Activated T-helper 9 cell treated with anti-CD3 and anti-CD28 coated beads, Interleukin-2, amount 50 U/mL, for 16 hours (primary cell): ENCODE results near the gene AVEN.

Source experiments
- DNase-seq: peaks from one replicate; pipeline ENCODE4 v3.0.0-alpha.2; 2020; ENCODE audit warnings: low read depth

The AVEN gene

DNA sequence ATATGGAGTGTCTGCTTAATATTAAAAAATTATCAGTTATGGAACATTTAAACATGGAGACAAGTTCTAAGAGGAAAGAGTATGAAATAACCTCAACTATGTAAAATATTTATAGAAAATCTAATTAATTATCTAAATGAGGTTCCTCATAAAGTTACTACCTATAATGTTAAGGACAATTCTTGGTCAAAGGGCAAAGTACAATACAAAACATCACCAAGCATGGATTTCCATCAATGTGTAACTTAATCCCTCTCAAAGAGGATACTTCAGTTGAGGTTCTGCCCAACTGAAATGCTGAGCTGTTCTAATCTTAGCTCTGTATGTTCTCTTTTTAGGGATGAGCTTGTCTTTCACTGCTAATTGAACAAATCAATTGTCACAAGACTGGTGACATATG is 126.7 kb downstream of the AVEN start:
- no peak for DNase-seq

DNA sequence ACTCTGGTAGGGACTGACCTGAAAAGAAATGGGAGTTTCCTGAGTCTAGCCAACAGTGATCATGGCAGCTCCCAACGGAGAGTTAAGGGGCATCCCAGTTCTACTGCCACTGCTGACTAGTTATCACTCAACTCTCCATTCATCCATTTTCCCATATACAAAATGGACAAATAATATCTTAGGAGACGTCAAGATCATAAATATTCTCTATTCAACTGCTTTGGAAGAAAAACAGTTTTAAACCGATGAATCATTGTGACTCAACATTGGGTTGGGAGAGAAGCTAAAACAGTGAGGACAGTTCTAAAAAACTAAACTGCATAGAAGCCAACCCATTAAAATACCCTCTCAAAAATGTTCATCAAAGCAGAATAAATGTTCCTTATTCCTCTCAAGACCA is 128.3 kb downstream of the AVEN start:
- DNase-seq, result no peak

DNA sequence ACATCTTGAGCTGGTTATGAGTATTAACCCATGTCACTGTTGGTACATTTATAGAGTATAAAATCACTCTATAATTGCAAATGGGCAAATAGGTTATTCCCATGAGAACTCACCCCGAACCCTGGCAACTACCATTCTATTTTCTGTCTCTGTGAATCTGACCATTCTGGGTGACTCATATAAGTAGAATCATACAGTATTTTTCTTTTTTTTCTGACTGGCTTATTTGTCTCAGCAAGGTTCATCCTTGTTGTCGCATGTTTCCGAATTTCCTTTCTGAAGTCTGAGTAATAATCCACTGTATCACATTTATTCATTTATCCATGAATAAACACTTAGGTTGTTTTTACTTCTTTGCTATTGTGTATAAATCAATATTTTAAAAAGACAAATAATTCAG is 130.6 kb downstream of the AVEN start:
- DNase-seq, result no peak

DNA sequence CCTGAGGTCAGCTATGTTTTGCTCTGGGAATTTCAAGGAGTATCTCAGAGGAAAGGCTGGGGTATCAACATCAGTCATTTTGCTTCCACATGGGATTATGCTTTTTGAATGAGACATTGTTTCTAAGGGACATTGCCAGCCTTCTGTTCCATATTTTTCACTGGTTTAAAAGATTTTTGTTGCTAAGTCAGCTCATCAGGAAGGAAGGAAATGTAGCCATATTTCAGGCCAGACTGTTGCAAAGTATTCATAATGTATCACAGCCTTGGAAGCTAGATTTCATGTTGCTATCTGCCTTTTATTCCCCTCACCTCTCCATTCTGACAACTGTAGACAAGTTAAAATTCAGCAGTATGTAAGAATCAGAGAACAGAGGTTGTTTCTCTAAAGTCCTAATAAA is 131.7 kb downstream of the AVEN start:
- DNase-seq, result no peak

DNA sequence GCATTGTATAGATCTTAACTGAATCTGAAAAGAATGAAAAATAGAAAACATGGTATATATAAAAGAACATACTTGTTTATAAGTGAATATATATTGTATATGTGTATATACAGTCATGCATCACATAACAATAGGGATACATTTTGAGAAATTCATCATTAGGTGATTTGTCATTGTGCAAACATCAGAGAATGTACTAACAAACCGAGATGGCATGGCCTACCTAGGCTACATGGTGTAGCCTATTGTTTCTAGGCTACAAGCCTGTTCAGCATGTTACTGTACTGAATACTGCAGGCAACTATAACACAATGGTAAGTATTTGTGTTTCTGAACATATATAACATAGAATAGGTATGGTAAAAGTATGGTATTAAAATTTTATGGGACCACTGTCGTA is 135.3 kb downstream of the AVEN start:
- no peak for DNase-seq

DNA sequence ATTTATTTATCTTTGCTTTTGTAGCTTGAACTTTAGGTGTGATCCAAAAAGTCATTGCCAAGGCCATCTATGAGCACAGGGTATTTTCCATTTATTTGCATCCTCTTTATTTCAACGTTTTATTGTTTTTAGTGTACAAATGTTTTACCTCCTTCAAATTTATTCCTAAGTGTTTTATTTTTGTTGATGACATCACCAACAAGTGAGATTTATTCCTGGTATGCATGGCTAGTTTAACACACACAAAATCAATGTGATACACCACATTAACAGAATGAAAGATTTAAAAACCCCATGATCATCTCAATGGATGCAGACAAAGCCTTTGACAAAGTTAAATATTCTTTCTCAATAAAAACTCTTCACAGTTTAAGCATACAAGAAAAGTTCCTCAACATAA is 137.0 kb downstream of the AVEN start:
- DNase-seq, result no peak

DNA sequence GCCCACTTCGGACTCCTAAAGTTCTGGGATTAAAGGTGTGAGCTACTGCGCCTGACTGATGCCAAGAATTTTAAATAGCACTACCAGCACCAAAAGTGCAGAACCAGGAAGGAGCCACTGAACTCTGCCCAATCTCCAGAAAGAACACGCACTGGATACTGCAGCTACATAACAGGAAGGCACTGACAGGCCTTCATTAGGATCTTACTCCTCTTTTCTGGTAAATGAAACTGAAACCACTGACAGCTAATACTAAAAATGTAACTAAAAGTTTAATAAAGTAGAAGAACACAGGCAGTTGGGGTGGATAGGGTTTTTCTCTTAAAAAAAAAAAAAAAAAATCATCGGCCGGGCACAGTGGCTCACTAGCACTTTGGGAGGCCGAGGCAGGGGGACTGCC is 144.8 kb downstream of the AVEN start:
- no peak for DNase-seq

- no peak for DNase-seq
Measured at GRCh38 chr15:33888176-33888575, 150.8 kb downstream of the AVEN start.

GRCh38 chr15:33882921-33883320 is 156.1 kb downstream of the AVEN start:
- no peak for DNase-seq

DNA sequence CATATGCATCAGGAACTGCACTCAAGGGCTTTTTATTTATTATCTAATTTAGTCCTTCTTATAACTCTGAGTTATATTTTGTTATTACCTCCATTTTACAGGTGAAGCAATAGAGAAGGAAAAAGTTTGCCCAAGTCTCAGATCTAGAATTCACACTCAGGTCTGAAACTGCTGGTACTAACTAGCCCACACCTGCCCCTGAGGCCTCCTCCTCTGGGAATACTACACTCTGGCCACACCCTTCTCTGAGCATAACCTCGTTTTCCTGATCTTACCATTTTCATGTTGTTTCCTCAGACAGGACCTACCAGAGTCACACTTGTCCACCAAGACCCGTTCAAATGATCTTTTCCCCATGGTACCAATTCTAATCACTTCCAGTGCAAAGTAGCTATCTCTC is 164.8 kb downstream of the AVEN start:
- no peak for DNase-seq

- DNase-seq, result no peak
Measured at GRCh38 chr15:33872416-33873106, 166.4 kb downstream of the AVEN start.

DNA sequence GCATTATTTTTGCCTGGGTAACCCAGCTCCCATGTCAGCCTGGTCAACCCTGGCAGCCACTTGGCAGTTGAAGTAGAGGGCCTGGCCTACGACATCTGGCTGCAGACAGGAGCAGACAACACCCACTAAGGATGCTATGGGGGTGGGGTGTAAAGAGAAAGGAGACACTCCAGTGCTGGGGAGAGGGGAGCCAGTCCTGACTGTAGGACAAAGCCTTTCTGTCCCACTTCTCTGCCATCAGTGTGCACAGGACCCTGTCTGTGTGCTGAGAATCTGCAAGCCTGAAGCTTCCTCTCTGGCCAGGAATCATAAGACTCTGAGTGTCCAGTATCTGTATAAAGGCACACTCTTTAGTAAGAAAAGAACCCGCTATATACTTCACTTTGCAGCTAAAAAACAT is 167.0 kb downstream of the AVEN start:
- DNase-seq, result no peak

DNA sequence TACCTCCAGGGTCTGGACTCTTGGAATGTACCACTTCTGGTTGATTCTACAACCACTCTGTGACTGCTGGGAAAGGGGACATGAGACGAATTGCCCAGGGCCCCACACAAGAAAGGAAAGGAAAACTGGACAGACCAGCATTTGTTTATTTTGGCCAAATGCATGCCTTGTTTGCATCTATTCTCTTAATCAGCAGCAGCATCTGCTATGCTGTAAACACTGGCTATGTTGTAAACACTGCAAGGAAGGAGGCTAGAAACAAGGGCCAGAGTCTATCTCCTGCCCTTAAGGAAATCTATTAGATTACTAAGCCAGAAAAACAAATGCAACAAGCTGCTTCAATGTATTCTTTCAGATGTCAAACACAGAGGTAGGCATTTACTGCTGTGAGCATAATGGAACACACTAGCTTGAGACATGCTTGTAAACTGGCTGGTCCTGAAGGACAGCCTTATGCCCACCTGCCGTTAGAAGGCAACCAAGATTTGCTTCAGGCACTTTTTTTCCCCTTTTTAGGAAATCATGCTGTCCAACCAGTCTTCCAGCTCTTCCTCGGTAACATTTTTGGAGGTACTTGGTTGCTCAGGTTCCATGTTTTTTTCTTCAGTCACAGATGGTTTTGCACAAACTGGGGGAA is 172.8 kb downstream of the AVEN start:
- DNase-seq, result no peak

GRCh38 chr15:33865416-33865815 is 173.6 kb downstream of the AVEN start:
- no peak for DNase-seq

DNA sequence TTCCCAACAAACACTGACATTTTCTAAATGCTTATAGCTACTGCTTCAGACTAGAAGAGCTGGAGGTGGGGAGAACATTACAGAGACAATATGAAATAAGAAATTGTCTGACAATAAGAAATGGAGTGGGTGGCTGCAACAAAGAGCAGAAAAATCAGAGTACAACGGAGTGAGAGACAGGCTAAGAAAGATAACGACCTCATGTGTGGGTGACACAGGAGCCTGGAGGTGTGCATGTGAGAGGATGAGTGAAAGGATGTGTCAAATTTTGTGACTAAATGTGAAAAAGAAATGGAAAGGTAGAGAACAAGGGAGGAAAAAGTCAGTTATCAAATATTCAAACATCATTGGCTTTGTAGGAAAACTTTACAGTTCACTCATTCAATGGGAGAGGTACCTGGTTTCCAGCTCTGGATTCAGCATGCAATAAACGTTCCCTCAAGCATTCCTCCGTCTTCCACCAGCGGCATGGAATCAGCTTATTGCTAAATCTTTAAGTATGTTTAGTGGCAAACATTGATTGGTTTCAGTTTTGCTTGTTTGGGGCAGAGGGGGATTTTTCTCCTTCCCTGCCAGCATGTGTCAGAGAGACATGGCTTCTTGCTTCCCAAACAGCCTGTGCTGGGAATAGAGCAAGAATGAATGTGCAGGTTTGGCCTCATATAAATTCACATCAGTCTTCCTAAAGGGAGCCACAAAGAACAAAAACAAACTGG is 174.5 kb downstream of the AVEN start:
- no peak for DNase-seq

DNA sequence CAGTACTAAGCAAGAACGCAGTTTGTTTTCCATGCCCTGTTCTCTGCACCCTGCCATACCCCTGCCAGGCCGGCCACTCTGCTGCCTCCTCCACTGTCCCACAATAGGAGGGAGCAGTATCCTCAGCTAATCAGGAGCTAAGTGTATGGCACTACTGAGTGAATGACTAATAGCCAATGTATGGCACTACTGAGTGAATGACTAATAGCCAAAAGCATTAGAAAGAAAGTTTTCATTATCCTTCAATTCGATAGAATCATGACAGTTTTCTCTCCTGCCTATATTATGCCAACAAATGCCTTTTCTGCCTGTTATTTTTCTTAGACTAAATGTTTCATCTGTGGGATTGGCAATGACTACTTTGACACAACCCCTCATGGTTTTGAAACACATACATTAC is 178.2 kb downstream of the AVEN start:
- no peak for DNase-seq

DNA sequence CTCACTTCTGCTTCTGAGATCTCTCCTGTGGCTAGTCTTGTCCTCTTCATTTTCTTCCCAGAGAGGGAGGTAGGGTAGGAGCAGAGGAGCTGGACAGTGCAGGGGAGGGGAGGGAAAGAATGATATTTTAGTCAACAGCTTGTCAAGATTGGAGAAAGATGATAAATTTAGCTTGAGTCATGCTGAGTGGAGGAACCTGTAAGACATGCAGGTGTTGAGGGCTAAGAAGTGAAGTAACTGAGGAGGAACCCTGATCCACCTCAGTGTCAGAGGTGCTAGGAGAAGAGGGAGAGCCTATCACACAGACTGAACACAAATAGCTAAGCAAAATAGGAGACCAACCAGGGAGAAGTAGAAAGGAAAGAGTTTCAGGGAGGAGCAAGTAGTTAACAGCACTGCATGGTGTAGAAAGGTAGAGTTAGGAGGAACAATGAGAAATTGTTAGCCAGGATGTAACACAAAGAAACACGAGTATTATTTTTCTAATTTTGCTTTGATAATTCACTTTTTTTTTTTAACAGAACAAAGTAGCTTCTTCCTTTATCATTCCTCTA is 178.9 kb downstream of the AVEN start:
- no peak for DNase-seq

DNA sequence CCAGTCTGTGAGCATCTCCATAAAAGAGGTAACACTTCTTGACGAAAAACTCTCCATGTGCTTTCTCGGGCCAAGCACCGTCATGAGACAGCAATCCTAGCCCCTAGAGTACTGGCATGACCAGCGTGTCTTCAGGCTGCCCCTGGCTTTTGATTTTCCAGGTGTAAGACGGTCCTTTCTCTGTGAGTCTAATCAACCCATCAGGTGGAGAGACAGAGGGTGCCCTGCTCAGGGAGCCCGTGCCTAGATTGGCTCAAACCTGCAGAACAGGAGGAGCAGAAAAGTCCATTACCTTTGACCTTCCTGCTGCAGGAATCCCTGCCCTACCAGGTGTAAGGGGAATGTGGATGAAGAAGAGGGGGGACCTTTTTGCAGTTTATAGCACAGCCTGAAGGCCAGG is 180.2 kb downstream of the AVEN start:
- DNase-seq, result no peak

DNA sequence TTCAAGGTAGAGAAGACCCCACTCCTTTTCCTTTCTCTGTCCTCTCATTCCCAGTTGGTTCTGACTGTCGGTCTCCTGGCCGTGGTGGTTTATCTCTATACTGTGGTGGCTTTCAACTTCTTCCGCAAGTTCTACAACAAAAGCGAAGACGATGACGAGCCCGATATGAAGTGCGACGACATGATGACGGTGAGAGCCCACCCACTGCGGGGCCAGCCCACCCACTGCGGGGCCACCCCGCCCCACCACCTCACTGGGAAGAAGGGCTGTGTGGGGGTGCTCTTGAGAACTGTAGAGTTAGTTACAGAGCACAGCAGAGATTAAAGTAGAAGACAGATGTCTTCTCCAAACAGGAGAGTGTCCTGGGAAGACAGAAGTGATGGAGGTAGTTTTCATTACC is 181.3 kb downstream of the AVEN start:
- no peak for DNase-seq

GRCh38 chr15:33852570-33852969 is 186.4 kb downstream of the AVEN start:
- no peak for DNase-seq

GRCh38 chr15:33852094-33852493 is 186.9 kb downstream of the AVEN start:
- DNase-seq, result no peak

DNA sequence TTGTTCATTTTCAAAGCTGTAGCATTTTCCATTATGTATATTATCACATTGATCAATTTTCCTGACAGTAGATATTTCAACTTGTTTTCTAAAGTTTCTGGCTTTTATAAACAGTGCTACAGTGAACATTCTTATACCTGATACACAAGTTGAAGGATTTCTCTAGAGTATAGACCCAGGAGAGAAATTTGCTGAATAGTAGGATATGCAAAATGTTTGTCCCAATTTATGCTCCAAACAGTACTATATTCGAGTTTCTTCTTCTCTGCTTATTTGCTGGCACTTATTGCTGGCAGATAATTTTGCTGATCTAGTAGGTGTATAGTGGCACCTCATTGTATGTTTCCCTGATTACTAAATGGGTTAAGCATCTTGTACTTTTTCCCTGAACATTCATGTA is 187.9 kb downstream of the AVEN start:
- no peak for DNase-seq

DNA sequence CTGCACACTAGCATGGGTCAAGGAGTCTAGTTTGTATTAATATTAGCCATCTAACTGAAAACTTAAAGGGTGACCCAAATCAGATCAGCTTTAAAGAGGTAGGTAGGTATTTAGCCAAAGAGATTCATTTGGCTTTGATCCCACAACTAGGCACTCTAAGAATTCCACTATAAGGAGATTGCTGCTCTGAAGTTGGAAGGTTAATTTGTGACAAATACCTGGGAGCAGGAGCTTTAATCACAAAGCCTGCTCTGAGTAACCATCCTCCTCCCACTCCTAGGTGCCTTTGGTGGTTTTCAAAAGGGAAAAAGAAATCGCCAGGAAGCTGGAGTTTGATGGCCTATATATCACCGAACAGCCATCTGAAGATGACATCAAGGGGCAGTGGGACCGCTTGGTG is 191.0 kb downstream of the AVEN start:
- DNase-seq, result no peak
